Osteocyte (in vitro differentiated cells): ENCODE measurements around the gene TTL. TPM values are rescaled to one million over a fixed set of nuclear protein-coding genes. Genes with fewer than 3 reads are reported as not detected.

Experiments
- DNase-seq: peaks from one replicate; pipeline ENCODE4 v3.0.0; 2021; ENCODE audit warnings: mixed read lengths; ENCODE audit not compliant: unreplicated experiment; ENCODE audit errors: extremely low spot score
- H3K27ac Mint-ChIP-seq: one replicate; pipeline ENCODE4 v1.8.0; 2021; ENCODE audit warnings: mild to moderate bottlenecking, mixed read lengths; ENCODE audit not compliant: unreplicated experiment
- H3K27me3 Mint-ChIP-seq: one replicate; pipeline ENCODE4 v1.8.0; 2021; ENCODE audit warnings: mixed read lengths; ENCODE audit not compliant: unreplicated experiment
- H3K36me3 Mint-ChIP-seq: one replicate; pipeline ENCODE4 v1.8.0; 2021; ENCODE audit warnings: mixed read lengths; ENCODE audit not compliant: unreplicated experiment
- H3K4me1 Mint-ChIP-seq: one replicate; pipeline ENCODE4 v1.8.0; 2021; ENCODE audit warnings: mixed read lengths; ENCODE audit not compliant: unreplicated experiment
- H3K4me3 Mint-ChIP-seq: one replicate; pipeline ENCODE4 v1.8.0; 2021; ENCODE audit warnings: mild to moderate bottlenecking, moderate library complexity, mixed read lengths; ENCODE audit not compliant: unreplicated experiment
- H3K9me3 Mint-ChIP-seq: one replicate; pipeline ENCODE4 v1.8.0; 2021; ENCODE audit warnings: mixed read lengths; ENCODE audit not compliant: unreplicated experiment
- CTCF ChIP-seq: fragments of 200-600 bp; sonication (generic); IDR thresholded peaks from 2 replicates; pipeline ENCODE4 v1.5.0; 2021; ENCODE audit warnings: antibody characterized with exemption, mild to moderate bottlenecking, moderate library complexity
- total RNA-seq: library from RNA; stranded (reverse); gene quantifications from 2 replicates; pipeline ENCODE4 v1.2.1, GENCODE V29; 2021

Gene TTL
- total RNA-seq, 1 donor from 2014 or later: 65.7 TPM

GRCh38 chr2:112584134-112584890 lies 102.4 kb downstream of the TTL start, which contains the start of gene CHCHD5:
TSS of gene CHCHD5 (plus strand) at chr2:112584609. CDS start at chr2:112584648, 39 bp downstream.
- Mint-ChIP-seq H3K9me3 (no peaks in the 10 kb centered on the region), H3K27ac (peak within 1 kb of the TSS; percentile 100)
- peak; percentile 97 for DNase-seq

GRCh38 chr2:112584891-112585250 lies 102.9 kb downstream of the TTL start:
- H3K27ac Mint-ChIP-seq: peak overlapping the region; percentile 100
- H3K36me3 Mint-ChIP-seq: peaks cover 12% of the 10 kb centered on the region
- no peaks in the 10 kb centered on the region for H3K27me3 Mint-ChIP-seq
- H3K4me1 Mint-ChIP-seq: peaks cover 27% of the 10 kb centered on the region
- no peak for DNase-seq
- no peaks in the 10 kb centered on the region for H3K9me3 Mint-ChIP-seq
- TF ChIP-seq CTCF: no peak
- peak overlapping the region; percentile 95 for H3K4me3 Mint-ChIP-seq

More at GRCh38 chr2:112584134-112584890, 102.4 kb downstream of the TTL start, which contains the start of gene CHCHD5:
- TF ChIP-seq CTCF: peak; percentile 32
- H3K4me1 Mint-ChIP-seq: peaks cover 27% of the 10 kb centered on the region
- peak within 1 kb of the TSS; percentile 95 for H3K4me3 Mint-ChIP-seq
- no peaks in the 10 kb centered on the region for H3K27me3 Mint-ChIP-seq
- peaks cover 9% of the 10 kb centered on the region for H3K36me3 Mint-ChIP-seq

GRCh38 chr2:112585400-112585799 lies 103.4 kb downstream of the TTL start:
- H3K4me3 Mint-ChIP-seq: peak overlapping the region; percentile 95
- H3K27ac Mint-ChIP-seq: peak overlapping the region; percentile 100
- DNase-seq: no peak
- TF ChIP-seq CTCF: no peak
- no peaks in the 10 kb centered on the region for H3K9me3 Mint-ChIP-seq
- peaks cover 14% of the 10 kb centered on the region for H3K36me3 Mint-ChIP-seq
- H3K4me1 Mint-ChIP-seq: peaks cover 27% of the 10 kb centered on the region
- H3K27me3 Mint-ChIP-seq: no peaks in the 10 kb centered on the region

GRCh38 chr2:112585873-112586464 lies 104.0 kb downstream of the TTL start:
- H3K27me3 Mint-ChIP-seq: no peaks in the 10 kb centered on the region
- no peak for TF ChIP-seq CTCF
- peaks cover 14% of the 10 kb centered on the region for H3K36me3 Mint-ChIP-seq
- no peak for DNase-seq
- H3K9me3 Mint-ChIP-seq: no peaks in the 10 kb centered on the region
- peaks cover 27% of the 10 kb centered on the region for H3K4me1 Mint-ChIP-seq
- H3K4me3 Mint-ChIP-seq: no peak overlapping the region
- no peak overlapping the region for H3K27ac Mint-ChIP-seq

- DNase-seq: peak; percentile 49
- H3K9me3 Mint-ChIP-seq: no peaks in the 10 kb centered on the region
- no peak for TF ChIP-seq CTCF
- H3K27me3 Mint-ChIP-seq: no peaks in the 10 kb centered on the region
- H3K4me1 Mint-ChIP-seq: peaks cover 19% of the 10 kb centered on the region
- H3K4me3 Mint-ChIP-seq: no peak overlapping the region
- peak overlapping the region; percentile 64 for H3K27ac Mint-ChIP-seq
- peaks cover 14% of the 10 kb centered on the region for H3K36me3 Mint-ChIP-seq
These were observed 106.7 kb downstream of the TTL start for GRCh38 chr2:112588611-112589045.
